Measurements from ENCODE around the gene IFT25. TPM values are rescaled to one million over a fixed set of nuclear protein-coding genes. Genes with fewer than 3 reads are reported as not detected.
A peak's percentile ranks its signal among the peaks of the same experiment; 100 is the strongest.

Gene IFT25
- total and polyA plus RNA-seq, 7 donors = 4.6 to 10.3 (median 5.4) TPM

DNA sequence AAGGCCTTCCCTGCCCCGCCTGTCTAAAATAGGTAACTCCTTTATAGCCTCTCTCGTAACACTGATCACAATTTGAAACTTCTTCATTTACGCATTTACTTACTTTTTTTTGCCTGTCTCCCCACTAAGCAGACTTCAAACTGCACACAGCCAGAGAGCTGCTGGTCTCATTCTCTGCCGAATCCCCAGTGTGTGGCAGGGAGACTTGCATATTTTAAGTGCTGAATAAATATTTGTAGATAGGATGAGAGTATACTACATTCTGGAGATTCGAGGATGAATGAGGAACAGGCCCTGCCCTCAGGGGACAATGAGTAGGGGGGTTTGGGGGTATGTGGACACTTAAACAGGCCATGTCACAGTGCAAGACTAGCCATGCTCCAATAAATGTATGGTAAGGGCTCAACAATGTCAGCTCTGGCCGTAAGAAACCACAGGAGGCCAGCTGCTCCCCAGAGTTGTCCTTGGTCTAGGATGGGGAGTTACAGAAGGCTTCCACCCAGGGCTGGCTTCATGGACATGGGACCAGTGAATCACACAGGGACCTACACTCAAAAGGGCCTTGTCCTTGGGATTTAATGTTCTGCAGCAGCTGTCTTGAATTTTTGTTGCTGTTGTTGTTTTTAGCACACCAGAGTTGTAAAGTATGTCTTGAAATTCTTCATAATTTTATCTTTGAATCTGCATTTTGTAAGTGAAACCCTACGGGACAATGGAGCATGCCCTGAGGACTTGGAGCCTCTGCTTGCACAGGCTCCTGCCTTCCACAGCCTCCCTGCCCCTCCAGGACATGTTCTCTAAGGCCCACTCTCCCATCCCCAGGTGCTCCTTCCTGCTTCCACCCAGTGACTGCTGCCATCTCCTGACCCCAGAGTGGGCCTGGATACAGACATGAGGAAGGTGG is 43.0 kb downstream of the IFT25 start:
- Histone ChIP-seq H3K27me3 (ENCODE audit: insufficient read depth in 3 of 3, low read length in 2 of 3) (no peaks in the 10 kb centered on the region), H3K4me3 (no peak overlapping the region), H3K27ac (no peak overlapping the region), H3K36me3 (ENCODE audit: insufficient read depth in 1 of 2, low read depth in 1 of 2) (no peaks in the 10 kb centered on the region), H3K9me3 (no peaks in the 10 kb centered on the region), H3K4me1 (peaks cover 25% of the 10 kb centered on the region)
- WGBS, 3 donors = 83 to 84% (median 83%) methylated on average over 7 of the region's 7 CpGs
- TF ChIP-seq, protein P1, sequence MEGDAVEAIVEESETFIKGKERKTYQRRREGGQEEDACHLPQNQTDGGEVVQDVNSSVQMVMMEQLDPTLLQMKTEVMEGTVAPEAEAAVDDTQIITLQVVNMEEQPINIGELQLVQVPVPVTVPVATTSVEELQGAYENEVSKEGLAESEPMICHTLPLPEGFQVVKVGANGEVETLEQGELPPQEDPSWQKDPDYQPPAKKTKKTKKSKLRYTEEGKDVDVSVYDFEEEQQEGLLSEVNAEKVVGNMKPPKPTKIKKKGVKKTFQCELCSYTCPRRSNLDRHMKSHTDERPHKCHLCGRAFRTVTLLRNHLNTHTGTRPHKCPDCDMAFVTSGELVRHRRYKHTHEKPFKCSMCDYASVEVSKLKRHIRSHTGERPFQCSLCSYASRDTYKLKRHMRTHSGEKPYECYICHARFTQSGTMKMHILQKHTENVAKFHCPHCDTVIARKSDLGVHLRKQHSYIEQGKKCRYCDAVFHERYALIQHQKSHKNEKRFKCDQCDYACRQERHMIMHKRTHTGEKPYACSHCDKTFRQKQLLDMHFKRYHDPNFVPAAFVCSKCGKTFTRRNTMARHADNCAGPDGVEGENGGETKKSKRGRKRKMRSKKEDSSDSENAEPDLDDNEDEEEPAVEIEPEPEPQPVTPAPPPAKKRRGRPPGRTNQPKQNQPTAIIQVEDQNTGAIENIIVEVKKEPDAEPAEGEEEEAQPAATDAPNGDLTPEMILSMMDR (IDR thresholded peaks at IDR 0.05) = no peak
- DNase-seq (no peak), ATAC-seq (no peak)
- intact Hi-C loops (cut with DNase I) = no loop called here

DNA sequence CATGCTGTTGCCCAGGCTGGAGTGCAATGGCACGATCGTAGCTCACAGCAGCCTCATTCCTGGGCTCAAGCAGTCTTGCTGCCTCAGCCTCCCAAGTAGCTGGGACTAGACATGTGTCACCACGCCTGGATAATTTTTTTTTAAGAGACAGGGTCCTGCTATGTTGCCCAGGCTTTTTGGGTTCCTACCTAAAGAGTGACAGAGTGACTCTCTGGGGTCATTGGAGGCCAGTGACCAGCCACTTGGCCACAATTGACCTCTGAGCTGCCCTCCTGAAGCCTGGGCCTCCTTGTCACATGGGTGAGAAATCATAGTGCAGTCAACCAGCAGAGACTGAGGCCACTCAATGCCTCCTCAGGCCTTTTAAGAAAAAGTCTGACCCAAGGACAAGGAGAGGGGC is 45.8 kb downstream of the IFT25 start:
- Histone ChIP-seq H3K4me1 (peaks cover 29% of the 10 kb centered on the region), H3K36me3 (ENCODE audit: insufficient read depth in 1 of 2, low read depth in 1 of 2) (no peaks in the 10 kb centered on the region), H3K4me3 (no peak overlapping the region), H3K27me3 (ENCODE audit: insufficient read depth in 3 of 3, low read length in 2 of 3) (no peaks in the 10 kb centered on the region), H3K9me3 (no peaks in the 10 kb centered on the region), H3K27ac (peak overlapping the region; percentile 38)
- TF ChIP-seq, protein P1 (IDR thresholded peaks at IDR 0.05) = no peak
- DNase-seq = no peak
- WGBS, 3 donors = 62 to 79% (median 63%) methylated on average over 3 of the region's 3 CpGs
- ATAC-seq = peak in 2 of 4 donors; percentile 8 to 25
- intact Hi-C loops (cut with DNase I) = no loop called here

DNA sequence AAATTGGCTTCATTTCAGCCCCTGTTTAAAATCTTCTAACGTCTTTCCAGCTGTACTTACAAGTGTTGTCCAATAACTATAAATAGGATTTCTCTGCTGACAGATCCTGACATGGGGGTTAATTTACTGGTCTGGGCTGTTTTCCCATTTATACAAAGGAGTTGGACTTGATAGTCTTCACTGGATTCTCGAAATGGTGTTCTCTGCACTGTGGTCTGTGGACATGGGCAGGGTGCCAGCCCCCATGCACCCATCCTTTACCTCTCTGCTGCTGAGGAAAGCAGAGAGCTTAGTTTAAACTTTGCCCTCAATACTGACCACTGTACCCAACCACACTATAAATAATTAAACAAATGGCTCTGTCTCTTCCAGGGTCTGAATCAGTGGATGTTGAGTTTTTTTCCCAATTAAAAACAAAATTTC is 46.3 kb downstream of the IFT25 start:
- DNase-seq = peak in 1 of 2 donors; percentile 29
- peak overlapping the region; percentile 39 for H3K4me3 ChIP-seq
- peak; percentile 69 to 83 (median 76) for ATAC-seq

DNA sequence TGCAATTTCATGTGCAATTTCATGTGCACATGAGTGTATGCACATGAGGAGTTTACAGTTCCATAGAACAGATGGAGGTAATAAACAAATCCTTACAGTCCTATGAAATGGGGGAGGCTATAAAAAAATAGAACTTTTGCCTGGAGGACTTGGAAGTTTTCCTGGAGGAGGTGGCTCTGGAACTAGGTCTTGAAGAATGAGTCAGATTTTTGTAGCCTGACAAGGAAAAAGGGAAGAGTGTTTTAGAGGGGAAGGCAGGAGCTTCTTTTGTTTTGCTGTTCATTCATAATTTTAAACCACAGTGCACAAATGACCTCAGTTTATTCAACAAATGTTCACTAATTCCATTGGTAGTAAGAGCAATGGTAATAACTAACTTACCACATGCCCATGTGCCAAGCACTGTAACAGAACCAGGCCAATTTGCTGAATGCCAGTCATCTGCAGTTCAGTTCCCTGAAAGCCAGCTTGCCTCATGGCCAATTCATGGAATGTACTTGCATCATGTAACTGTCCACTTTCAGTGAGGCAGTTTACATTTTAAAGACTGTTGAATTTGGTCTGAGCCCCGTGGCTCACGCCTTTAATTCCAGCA is 48.8 kb downstream of the IFT25 start:
- intact Hi-C loops (cut with DNase I) = no loop called here
- peaks cover 29% of the 10 kb centered on the region for H3K4me1 ChIP-seq
- no peaks in the 10 kb centered on the region for H3K9me3 ChIP-seq
- no peaks in the 10 kb centered on the region for H3K36me3 ChIP-seq (ENCODE audit: insufficient read depth in 1 of 2, low read depth in 1 of 2)
- TF ChIP-seq, protein P1 (IDR thresholded peaks at IDR 0.05) = no peak
- H3K27ac ChIP-seq = peak overlapping the region; percentile 47
- ATAC-seq = peak; percentile 68 to 72 (median 71)
- no peaks in the 10 kb centered on the region for H3K27me3 ChIP-seq (ENCODE audit: insufficient read depth in 3 of 3, low read length in 2 of 3)
- no peak for DNase-seq
- H3K4me3 ChIP-seq = no peak overlapping the region
- 19 to 38% (median 25%) methylated on average over 2 of the region's 2 CpGs for WGBS, 3 donors

More for the DNA sequence above, 46.3 kb downstream of the IFT25 start:
- TF ChIP-seq, protein P1 (IDR thresholded peaks at IDR 0.05) = no peak
- Histone ChIP-seq H3K36me3 (ENCODE audit: insufficient read depth in 1 of 2, low read depth in 1 of 2) (no peaks in the 10 kb centered on the region), H3K27ac (peak overlapping the region; percentile 74), H3K9me3 (no peaks in the 10 kb centered on the region), H3K27me3 (ENCODE audit: insufficient read depth in 3 of 3, low read length in 2 of 3) (no peaks in the 10 kb centered on the region), H3K4me1 (peaks cover 29% of the 10 kb centered on the region)
- WGBS, 3 donors = 6 to 12% (median 6%) methylated on average over 2 of the region's 2 CpGs
- intact Hi-C loops (cut with DNase I) = no loop called here

Data from psoas muscle (tissue), 8 donors.